ENCODE results near the gene SYNE3.

GRCh38 chr14:95474941-95475340, 41.5 kb downstream of the SYNE3 start:
- no peak for TF ChIP-seq EP300 (IDR thresholded peaks at IDR 0.05; ENCODE audit: borderline replicate concordance in 1 of 2, low read depth in 2 of 2, low read length in 2 of 2)
- no peak for TF ChIP-seq CTCF (IDR thresholded peaks at IDR 0.05; ENCODE audit: control extremely low read depth in 1 of 3, insufficient read depth in 1 of 3, low read depth in 1 of 3, low read length in 3 of 3)
- TF ChIP-seq RXRA (IDR thresholded peaks at IDR 0.05; ENCODE audit: insufficient read depth, low read depth, low read length) = no peak
- TF ChIP-seq POLR2A (IDR thresholded peaks at IDR 0.05; ENCODE audit: control extremely low read depth in 1 of 2, low read depth in 2 of 2, low read length in 2 of 2) = no peak
- TF ChIP-seq SAP30 (IDR thresholded peaks at IDR 0.05; ENCODE audit: insufficient read depth, insufficient replicate concordance, low read length) = no peak
- TF ChIP-seq RAD21 (IDR thresholded peaks at IDR 0.05 in 1 of 2, conservative IDR thresholded peaks at IDR 0.05 in 1 of 2; ENCODE audit: low read depth in 2 of 2, low read length in 2 of 2) = no peak
- TF ChIP-seq CHD2 (IDR thresholded peaks at IDR 0.05; ENCODE audit: low read length) = no peak
- no peak for TF ChIP-seq EZH2 (IDR thresholded peaks at IDR 0.05; ENCODE audit: low read depth, low read length, severe bottlenecking)
- TF ChIP-seq JUND (IDR thresholded peaks at IDR 0.05; ENCODE audit: low read length) = no peak
- no peak for TF ChIP-seq SIN3A (conservative IDR thresholded peaks at IDR 0.05 in 1 of 2, IDR thresholded peaks at IDR 0.05 in 1 of 2; ENCODE audit: low read depth in 1 of 2, low read length in 2 of 2)

Measured in H1 (cell line).